ENCODE measurements around the gene PRR14.
"Not testable (repeated sequence)": the region's sequence is repeated elsewhere in the genome, so short reads cannot be mapped to it uniquely, and the experiment has no call there.

Gene PRR14

DNA sequence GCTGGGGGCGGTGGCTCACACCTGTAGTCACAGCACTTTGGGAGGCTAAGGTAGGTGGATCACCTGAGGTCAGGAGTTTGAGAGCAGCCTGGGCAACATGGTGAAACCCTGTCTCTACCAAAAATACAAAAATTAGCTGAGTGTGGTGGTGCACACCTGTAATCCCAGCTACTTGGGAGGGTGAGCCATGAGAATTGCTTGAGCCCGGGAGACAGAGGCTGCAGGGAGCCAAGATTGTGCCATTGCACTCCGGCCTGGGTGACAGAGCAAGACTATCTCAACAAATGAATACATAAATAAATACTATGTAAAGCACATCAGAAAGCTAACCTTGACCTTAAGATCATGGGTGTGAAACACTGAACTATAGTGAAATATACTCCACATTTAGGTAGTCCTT lies 45.9 kb downstream of the PRR14 start:
- not testable (repeated sequence) for DNase-seq

DNA sequence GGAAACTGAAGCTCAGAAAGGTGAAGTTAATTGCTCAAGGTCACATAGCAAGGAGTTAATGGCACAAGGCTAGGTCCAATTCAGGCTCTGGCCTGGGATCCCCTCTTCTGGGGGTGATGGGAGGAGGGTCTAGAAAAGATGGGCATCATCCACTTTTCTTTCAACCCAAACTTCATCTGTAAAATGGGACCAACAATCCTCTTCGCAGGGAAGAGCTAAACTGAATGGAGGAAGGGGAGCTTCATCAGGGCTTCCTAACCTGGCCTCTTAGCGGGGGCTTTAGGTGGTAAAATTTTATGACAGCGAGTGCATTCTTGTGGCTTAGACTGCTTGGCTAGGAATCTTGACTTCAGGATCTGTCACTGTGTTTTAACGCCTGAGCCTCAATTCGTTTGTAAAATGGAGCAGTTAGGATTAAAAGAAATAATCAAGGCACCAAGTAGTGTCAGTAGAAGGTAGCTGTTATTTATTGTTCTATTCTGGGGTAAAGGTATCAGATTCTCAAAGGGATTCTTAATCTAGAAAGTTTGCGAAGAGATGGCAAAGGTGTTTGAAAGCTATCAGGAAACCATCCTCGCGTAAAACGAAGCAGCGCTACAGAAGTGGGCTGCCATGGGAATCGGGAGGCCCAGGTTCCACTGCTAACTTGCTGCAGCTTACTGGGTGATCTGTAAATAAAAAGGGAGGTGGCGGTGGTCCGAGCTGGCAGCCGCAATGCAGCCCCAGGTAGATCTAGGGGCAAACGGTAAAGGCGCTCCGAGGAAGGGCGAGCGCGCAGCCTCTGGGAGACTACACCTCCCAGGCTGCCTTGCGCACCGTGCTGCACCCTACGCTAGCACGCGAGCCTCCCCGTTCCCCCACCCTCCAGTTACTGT lies 46.7 kb downstream of the PRR14 start:
- DNase-seq = peak; percentile 34

DNA sequence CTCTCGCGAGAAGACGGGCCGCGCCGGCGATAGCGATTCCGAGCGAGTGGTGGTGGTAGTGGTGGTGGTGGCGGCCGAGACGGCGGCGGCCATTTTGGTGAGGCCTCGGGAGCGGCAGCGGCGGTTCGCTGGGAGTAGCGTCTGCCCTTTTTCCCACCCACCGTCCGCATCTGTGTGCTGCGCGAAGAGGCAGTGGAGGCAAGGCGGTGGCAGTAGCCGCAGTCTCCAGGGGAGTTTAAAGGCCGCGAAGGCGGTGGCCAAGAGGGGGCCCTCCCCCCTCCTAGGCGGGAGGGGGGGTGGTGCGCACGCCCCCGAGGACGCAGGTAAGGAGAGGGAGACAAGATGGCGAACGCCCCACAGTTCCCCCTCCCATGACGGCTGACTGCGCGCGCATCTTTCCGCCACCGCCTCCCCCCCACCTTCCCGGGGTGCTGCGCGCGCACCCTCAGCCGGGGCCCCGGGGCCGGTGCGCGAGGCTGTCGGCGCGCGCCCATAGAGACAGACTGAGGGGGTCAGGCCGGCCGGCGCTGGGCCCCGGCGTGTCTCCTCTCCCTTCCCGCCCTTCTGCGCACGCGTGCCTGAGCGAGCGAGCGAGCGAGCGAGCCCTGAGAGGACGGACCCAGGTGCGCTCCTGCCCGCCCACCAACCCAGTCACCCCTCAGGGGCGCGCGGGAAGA lies 47.5 kb downstream of the PRR14 start:
- peak; percentile 94 for DNase-seq

DNA sequence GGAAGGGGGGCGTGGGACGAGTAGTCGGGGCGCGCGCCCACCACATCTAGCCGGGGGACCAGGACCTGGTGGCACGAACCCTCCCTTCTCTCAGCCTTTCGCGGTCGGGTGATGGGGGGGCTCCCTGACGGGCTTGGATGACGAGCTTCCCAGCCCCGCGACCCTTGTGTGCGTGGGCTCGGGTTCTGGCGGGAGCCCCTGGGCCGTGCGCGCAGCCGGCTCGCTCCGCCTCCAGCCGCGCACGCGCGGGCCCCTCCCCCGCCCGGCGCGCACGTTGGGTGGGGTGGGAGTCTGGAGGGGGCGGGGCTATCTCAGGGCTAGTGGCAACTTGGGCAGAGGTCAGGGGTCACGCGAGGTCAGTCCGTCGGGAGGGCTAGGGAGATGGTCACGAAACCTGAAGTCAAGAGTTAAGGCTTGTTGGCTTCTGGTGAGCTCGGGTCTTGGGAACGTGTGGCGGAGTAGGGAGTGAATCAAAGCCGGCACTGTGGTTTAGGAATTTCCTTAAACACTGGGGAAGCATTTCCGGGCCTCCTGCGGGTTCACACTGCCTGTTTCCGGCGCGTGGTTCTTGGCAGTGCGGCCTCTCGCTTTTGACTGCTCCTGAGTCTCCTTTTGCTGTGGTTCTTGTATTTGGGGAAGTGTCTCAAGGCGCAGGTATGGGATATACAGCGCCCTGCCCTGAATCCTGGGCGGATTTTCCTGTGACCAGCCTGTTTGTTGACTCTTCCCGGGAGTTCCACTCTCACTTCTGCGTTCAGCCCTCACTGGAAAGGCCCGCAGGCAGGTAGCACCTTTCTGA lies 48.3 kb downstream of the PRR14 start, which contains the start of gene SRCAP:
Gene SRCAP (plus strand): TSS at position 356 of the 799 bp plus-strand sequence. CDS start 1,654 bp downstream, outside the sequence.
- DNase-seq = peak; percentile 63

DNA sequence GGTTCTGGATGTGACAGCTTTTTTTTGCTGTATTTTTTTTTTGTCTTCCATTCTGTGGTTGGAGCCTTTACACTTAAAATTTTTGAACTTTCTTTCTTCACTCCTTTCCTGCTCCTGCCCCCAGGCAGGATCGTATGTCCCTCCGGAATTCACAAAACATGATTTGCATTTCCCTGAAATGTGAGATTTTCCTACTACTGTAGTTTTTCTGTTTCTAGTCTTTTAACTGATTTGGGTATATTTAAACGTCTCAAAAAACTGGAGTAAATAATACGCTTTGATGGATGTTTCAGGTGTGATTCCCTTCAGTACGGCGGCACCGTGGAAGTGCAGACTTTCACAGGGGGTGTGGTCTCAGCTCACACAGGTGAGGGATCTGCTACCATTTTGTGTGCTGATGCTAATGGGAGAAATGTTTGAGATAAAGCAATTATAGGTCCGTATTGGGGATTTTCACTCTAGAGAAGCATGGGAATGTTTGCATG lies 48.9 kb downstream of the PRR14 start:
- DNase-seq = no peak

DNA sequence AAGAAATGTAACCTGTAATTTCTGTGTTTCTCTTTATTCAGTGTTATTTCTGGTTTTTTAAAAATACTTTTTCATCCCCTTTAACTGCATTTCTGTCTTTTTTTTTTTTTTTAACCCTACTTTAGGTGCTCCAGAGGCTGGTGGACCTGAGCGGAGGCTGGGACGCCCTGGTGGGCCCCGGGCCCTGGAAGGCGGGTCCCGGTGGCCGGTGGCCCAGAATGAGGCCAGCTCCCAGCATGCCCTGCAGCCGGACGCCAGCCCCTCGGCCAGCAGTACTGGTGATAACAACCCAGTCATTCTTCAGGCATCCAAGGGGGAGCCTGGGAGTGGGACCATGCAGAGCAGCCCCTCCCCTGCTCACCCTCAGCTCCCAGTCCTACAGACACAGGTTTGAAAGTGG lies 49.7 kb downstream of the PRR14 start:
- DNase-seq = no peak

DNA sequence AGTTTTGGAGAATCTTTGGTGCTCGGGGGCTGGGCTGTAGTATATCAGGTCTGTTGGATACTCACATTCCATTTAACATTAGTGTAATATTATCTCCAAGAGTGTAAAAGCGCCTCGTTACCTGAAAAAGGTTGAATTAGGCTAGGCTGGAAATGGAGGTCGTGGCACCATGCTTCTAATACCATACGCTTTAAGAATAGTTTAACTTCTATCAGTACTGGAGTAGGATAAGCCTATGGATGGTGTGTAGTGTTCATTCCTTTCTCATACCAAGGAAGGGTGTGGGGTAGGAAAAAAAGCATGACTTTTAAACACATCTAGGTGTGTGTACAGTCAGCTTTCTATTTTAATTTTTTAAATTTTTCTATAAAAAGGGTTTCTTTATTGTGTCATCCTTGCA lies 50.2 kb downstream of the PRR14 start:
- DNase-seq = no peak

DNA sequence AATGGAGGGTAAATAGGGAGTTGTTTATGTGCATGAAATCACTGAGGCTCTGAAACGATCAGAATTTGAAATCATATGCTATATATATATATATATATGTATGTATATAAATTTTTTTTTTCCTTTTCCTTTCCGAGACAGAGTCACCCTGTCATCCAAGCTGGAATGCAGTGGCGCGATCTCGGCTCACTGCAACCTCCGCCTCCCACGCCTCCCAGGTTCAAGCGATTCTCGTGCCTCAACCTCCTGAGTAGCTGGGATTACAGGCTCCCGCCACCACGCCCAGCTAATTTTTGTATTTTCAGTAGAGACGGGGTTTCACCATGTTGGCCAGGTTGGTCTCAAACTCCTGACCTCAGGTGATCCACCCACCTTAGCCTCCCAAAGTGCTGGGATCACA lies 52.3 kb downstream of the PRR14 start:
- DNase-seq = not testable (repeated sequence)

DNA sequence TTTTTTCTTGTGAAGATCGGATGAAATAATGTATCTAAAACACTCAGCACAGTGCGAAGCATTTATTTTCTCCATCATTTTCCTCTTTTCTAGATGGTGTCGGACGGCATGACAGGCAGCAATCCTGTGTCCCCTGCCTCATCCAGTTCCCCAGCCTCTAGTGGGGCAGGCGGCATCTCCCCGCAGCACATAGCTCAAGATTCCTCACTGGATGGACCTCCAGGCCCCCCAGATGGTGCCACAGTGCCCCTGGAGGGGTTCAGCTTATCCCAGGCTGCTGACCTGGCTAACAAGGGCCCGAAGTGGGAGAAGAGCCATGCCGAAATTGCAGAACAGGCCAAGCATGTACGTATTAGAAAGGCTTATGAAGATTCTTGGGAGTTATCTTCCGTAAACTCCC lies 53.2 kb downstream of the PRR14 start:
- DNase-seq = no peak

Measured in DMS153 (cell line).